ENCODE measurements around the gene MAN1A2.
"Not testable (repeated sequence)": the region's sequence is repeated elsewhere in the genome, so short reads cannot be mapped to it uniquely, and the experiment has no call there.

DNA sequence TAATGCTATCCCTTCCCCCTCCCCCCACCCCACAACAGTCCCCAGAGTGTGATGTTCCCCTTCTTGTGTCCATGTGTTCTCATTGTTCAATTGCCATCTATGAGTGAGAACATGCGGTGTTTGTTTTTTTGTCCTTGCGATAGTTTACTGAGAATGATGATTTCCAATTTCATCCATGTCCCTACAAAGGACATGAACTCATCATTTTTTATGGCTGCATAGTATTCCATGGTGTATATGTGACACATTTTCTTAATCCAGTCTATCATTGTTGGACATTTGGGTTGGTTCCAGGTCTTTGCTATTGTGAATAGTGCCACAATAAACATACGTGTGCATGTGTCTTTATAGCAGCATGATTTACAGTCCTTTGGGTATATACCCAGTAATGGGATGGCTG is 14.6 kb upstream of the MAN1A2 start:
- TF ChIP-seq, protein P1, sequence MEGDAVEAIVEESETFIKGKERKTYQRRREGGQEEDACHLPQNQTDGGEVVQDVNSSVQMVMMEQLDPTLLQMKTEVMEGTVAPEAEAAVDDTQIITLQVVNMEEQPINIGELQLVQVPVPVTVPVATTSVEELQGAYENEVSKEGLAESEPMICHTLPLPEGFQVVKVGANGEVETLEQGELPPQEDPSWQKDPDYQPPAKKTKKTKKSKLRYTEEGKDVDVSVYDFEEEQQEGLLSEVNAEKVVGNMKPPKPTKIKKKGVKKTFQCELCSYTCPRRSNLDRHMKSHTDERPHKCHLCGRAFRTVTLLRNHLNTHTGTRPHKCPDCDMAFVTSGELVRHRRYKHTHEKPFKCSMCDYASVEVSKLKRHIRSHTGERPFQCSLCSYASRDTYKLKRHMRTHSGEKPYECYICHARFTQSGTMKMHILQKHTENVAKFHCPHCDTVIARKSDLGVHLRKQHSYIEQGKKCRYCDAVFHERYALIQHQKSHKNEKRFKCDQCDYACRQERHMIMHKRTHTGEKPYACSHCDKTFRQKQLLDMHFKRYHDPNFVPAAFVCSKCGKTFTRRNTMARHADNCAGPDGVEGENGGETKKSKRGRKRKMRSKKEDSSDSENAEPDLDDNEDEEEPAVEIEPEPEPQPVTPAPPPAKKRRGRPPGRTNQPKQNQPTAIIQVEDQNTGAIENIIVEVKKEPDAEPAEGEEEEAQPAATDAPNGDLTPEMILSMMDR (IDR thresholded peaks at IDR 0.05), result not testable (repeated sequence)
- TF ChIP-seq POLR2AphosphoS5 (IDR thresholded peaks at IDR 0.05; ENCODE audit: low read depth, low read length); TCF7L2 (IDR thresholded peaks at IDR 0.05; ENCODE audit: low read depth, low read length); SIN3A (IDR thresholded peaks at IDR 0.05; ENCODE audit: borderline replicate concordance, insufficient read depth, low read depth, low read length): not testable (repeated sequence)
- TF ChIP-seq, protein P2, sequence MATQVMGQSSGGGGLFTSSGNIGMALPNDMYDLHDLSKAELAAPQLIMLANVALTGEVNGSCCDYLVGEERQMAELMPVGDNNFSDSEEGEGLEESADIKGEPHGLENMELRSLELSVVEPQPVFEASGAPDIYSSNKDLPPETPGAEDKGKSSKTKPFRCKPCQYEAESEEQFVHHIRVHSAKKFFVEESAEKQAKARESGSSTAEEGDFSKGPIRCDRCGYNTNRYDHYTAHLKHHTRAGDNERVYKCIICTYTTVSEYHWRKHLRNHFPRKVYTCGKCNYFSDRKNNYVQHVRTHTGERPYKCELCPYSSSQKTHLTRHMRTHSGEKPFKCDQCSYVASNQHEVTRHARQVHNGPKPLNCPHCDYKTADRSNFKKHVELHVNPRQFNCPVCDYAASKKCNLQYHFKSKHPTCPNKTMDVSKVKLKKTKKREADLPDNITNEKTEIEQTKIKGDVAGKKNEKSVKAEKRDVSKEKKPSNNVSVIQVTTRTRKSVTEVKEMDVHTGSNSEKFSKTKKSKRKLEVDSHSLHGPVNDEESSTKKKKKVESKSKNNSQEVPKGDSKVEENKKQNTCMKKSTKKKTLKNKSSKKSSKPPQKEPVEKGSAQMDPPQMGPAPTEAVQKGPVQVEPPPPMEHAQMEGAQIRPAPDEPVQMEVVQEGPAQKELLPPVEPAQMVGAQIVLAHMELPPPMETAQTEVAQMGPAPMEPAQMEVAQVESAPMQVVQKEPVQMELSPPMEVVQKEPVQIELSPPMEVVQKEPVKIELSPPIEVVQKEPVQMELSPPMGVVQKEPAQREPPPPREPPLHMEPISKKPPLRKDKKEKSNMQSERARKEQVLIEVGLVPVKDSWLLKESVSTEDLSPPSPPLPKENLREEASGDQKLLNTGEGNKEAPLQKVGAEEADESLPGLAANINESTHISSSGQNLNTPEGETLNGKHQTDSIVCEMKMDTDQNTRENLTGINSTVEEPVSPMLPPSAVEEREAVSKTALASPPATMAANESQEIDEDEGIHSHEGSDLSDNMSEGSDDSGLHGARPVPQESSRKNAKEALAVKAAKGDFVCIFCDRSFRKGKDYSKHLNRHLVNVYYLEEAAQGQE (IDR thresholded peaks at IDR 0.05; ENCODE audit: insufficient read depth in 1 of 2, low read depth in 2 of 2, low read length in 1 of 2), result not testable (repeated sequence)

All from Panc1 (cell line).